AG08395 (cell line): ENCODE measurements around the gene FAM163B.

ENCODE experiments used
- DNase-seq: peaks from one replicate; pipeline ENCODE4 v3.0.0; 2012; ENCODE audit warnings: mixed read lengths, low spot score

Gene FAM163B

GRCh38 chr9:133581011-133581410, 28.2 kb downstream of the FAM163B start:
- DNase-seq, result no peak

GRCh38 chr9:133580419-133580738, 28.8 kb downstream of the FAM163B start:
- DNase-seq, result no peak

- DNase-seq, result no peak
Observed at GRCh38 chr9:133579601-133580418, 29.4 kb downstream of the FAM163B start.

- DNase-seq, result no peak
Observed at GRCh38 chr9:133578524-133579441, 30.4 kb downstream of the FAM163B start.

- DNase-seq, result no peak
Observed at GRCh38 chr9:133577737-133578112, 31.5 kb downstream of the FAM163B start.

GRCh38 chr9:133576875-133577736, 32.1 kb downstream of the FAM163B start:
- no peak for DNase-seq

- DNase-seq, result no peak
Observed at GRCh38 chr9:133576031-133576874, 32.9 kb downstream of the FAM163B start.

- no peak for DNase-seq
Observed at GRCh38 chr9:133575186-133576030, 33.8 kb downstream of the FAM163B start.

- DNase-seq, result no peak
Observed at GRCh38 chr9:133574771-133575170, 34.4 kb downstream of the FAM163B start.

GRCh38 chr9:133573791-133574515, 35.2 kb downstream of the FAM163B start:
- DNase-seq, result no peak

- DNase-seq, result peak; percentile 19
Observed at GRCh38 chr9:133572821-133573361, 36.3 kb downstream of the FAM163B start.

GRCh38 chr9:133571896-133572595, 37.1 kb downstream of the FAM163B start:
- no peak for DNase-seq

GRCh38 chr9:133571391-133571890, 37.7 kb downstream of the FAM163B start:
- DNase-seq, result no peak

- DNase-seq, result no peak
Observed at GRCh38 chr9:133570691-133571080, 38.5 kb downstream of the FAM163B start.

GRCh38 chr9:133569891-133570690, 39.1 kb downstream of the FAM163B start:
- DNase-seq, result no peak

GRCh38 chr9:133569121-133569785, 39.9 kb downstream of the FAM163B start:
- DNase-seq, result no peak

GRCh38 chr9:133568186-133568585, 41.0 kb downstream of the FAM163B start:
- no peak for DNase-seq
